NB4 (cell line): ENCODE data around the gene SECISBP2L.

Experiments used
- DNase-seq: peaks from one replicate; pipeline ENCODE4 v3.0.0; 2010; ENCODE audit warnings: low read depth
- H3K4me3 ChIP-seq: one replicate; pipeline ENCODE4 v1.5.1; 2011; ENCODE audit warnings: mild to moderate bottlenecking, low read depth, low read length, moderate library complexity
- CTCF ChIP-seq: IDR thresholded peaks from one replicate; pipeline ENCODE4 v1.5.1; 2012; ENCODE audit warnings: low read depth, low read length
- MAX ChIP-seq: IDR thresholded peaks from 2 replicates; pipeline ENCODE4 v1.6.1; 2011; ENCODE audit warnings: low read depth, low read length
- MYC ChIP-seq: IDR thresholded peaks from 2 replicates; pipeline ENCODE4 v1.6.1; 2011; ENCODE audit warnings: low read depth, low read length
- POLR2A ChIP-seq: IDR thresholded peaks from 2 replicates; pipeline ENCODE4 v1.6.1; 2011; ENCODE audit warnings: mild to moderate bottlenecking; ENCODE audit not compliant: insufficient read length; ENCODE audit errors: extremely low read depth

The SECISBP2L gene

GRCh38 chr15:49062900-49063299 lies 16.7 kb upstream of the SECISBP2L start:
- DNase-seq: no peak

GRCh38 chr15:49060710-49061495 lies 14.7 kb upstream of the SECISBP2L start:
- no peak overlapping the region for H3K4me3 ChIP-seq
- TF ChIP-seq MYC (no peak), POLR2A (no peak), MAX (no peak), CTCF (no peak)
- no peak for DNase-seq

More at GRCh38 chr15:49062900-49063299, 16.7 kb upstream of the SECISBP2L start:
- no peak overlapping the region for H3K4me3 ChIP-seq
- no peak for TF ChIP-seq POLR2A
- TF ChIP-seq MAX: no peak
- no peak for TF ChIP-seq CTCF
- TF ChIP-seq MYC: no peak

- TF ChIP-seq CTCF: no peak
- no peak for TF ChIP-seq MYC
- TF ChIP-seq MAX: no peak
- no peak for TF ChIP-seq POLR2A
- DNase-seq: no peak
- no peak overlapping the region for H3K4me3 ChIP-seq
Observed at GRCh38 chr15:49059491-49059890, 13.2 kb upstream of the SECISBP2L start.

GRCh38 chr15:49058559-49058958 lies 12.3 kb upstream of the SECISBP2L start:
- TF ChIP-seq MAX: no peak
- TF ChIP-seq CTCF: no peak
- TF ChIP-seq POLR2A: no peak
- no peak for TF ChIP-seq MYC
- H3K4me3 ChIP-seq: no peak overlapping the region
- no peak for DNase-seq

GRCh38 chr15:49055630-49056029 lies 9.4 kb upstream of the SECISBP2L start:
- TF ChIP-seq MAX (no peak), POLR2A (no peak), MYC (no peak), CTCF (no peak)
- DNase-seq: no peak
- H3K4me3 ChIP-seq: no peak overlapping the region
